HFFc6 (cell line): ENCODE results near the gene DNASE1L1. TPM values are rescaled to one million over a fixed set of nuclear protein-coding genes. Genes with fewer than 3 reads are reported as not detected.

Experiments used
- DNase-seq: peaks from one replicate; pipeline ENCODE4 v3.0.0-alpha.2; 2018
- H3K27ac Mint-ChIP-seq: 2 replicates; pipeline ENCODE4 v1.8.0; 2020; ENCODE audit warnings: mild to moderate bottlenecking, mixed read lengths
- H3K27me3 Mint-ChIP-seq: 2 replicates; pipeline ENCODE4 v1.8.0; 2021; ENCODE audit warnings: mild to moderate bottlenecking, moderate library complexity, mixed read lengths; ENCODE audit not compliant: insufficient read depth
- H3K36me3 Mint-ChIP-seq: 2 replicates; pipeline ENCODE4 v1.8.0; 2021; ENCODE audit warnings: low read depth, mixed read lengths
- H3K4me1 Mint-ChIP-seq: 2 replicates; pipeline ENCODE4 v1.8.0; 2020; ENCODE audit warnings: low read depth, mixed read lengths
- H3K4me3 Mint-ChIP-seq: 2 replicates; pipeline ENCODE4 v1.8.0; 2020; ENCODE audit warnings: mild to moderate bottlenecking, moderate library complexity, mixed read lengths
- H3K9me3 Mint-ChIP-seq: 2 replicates; pipeline ENCODE4 v1.8.0; 2020; ENCODE audit warnings: mild to moderate bottlenecking, mixed read lengths
- total RNA-seq, 6 experiments: library from RNA; stranded (reverse); fragmentation: NEBNext Ultra II Directional; extraction: Animal tissue kit (Norgen Biotek cat#: 25700); gene quantifications; 2 replicates in 1 of 6; 3 replicates in 5 of 6; pipeline ENCODE4 v1.2.3, GENCODE V29; 2021
- TF ChIP-seq, protein P1 (sequence below): fragments of 200-600 bp; sonication (generic); IDR thresholded peaks from 2 replicates; pipeline ENCODE4 v1.5.0; 2021; ENCODE audit warnings: antibody characterized with exemption, mild to moderate bottlenecking

Gene DNASE1L1
- total RNA-seq, 6 experiments from 2014 or later: 74.8 to 96.3 (median 87.4) TPM

DNA sequence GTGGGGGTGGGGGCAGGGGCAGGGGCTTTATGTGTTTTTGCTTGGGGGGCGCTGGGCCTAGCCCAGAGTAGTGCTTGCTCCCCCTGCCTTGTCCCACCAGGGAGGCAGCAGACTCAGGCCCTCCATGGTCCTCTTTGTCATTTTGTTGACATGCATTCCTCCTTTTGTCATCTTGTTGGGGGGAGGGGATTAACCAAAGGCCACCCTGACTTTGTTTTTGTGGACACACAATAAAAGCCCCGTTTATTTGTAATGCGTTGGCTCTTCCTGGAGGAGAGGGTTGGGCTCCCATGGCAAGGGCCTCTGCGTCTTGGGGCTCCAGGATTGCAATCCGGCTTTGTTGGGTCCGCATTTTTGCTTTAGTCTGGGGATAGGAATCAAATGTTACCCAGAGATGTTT lies 27.8 kb downstream of the DNASE1L1 start:
- no peak overlapping the region for H3K27ac Mint-ChIP-seq
- peaks cover 3% of the 10 kb centered on the region for H3K27me3 Mint-ChIP-seq
- H3K36me3 Mint-ChIP-seq: peaks cover 6% of the 10 kb centered on the region; the same call in 1 of the 2 replicates
- TF ChIP-seq, protein P1, sequence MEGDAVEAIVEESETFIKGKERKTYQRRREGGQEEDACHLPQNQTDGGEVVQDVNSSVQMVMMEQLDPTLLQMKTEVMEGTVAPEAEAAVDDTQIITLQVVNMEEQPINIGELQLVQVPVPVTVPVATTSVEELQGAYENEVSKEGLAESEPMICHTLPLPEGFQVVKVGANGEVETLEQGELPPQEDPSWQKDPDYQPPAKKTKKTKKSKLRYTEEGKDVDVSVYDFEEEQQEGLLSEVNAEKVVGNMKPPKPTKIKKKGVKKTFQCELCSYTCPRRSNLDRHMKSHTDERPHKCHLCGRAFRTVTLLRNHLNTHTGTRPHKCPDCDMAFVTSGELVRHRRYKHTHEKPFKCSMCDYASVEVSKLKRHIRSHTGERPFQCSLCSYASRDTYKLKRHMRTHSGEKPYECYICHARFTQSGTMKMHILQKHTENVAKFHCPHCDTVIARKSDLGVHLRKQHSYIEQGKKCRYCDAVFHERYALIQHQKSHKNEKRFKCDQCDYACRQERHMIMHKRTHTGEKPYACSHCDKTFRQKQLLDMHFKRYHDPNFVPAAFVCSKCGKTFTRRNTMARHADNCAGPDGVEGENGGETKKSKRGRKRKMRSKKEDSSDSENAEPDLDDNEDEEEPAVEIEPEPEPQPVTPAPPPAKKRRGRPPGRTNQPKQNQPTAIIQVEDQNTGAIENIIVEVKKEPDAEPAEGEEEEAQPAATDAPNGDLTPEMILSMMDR: no peak
- DNase-seq: no peak
- H3K9me3 Mint-ChIP-seq: no peaks in the 10 kb centered on the region
- H3K4me1 Mint-ChIP-seq: peaks cover 16% of the 10 kb centered on the region
- H3K4me3 Mint-ChIP-seq: no peak overlapping the region

DNA sequence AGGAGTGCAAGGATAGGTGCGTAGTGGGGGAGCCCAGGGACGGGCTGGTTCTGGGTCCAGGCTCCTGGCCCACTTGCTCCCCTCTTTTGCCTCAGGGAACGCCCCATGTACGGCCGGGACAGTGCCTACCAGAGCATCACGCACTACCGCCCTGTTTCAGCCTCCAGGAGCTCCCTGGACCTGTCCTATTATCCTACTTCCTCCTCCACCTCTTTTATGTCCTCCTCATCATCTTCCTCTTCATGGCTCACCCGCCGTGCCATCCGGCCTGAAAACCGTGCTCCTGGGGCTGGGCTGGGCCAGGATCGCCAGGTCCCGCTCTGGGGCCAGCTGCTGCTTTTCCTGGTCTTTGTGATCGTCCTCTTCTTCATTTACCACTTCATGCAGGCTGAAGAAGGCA lies 28.3 kb downstream of the DNASE1L1 start:
- Mint-ChIP-seq H3K4me3 (peak overlapping the region; percentile 91), H3K27ac (peak overlapping the region; percentile 94)

DNA sequence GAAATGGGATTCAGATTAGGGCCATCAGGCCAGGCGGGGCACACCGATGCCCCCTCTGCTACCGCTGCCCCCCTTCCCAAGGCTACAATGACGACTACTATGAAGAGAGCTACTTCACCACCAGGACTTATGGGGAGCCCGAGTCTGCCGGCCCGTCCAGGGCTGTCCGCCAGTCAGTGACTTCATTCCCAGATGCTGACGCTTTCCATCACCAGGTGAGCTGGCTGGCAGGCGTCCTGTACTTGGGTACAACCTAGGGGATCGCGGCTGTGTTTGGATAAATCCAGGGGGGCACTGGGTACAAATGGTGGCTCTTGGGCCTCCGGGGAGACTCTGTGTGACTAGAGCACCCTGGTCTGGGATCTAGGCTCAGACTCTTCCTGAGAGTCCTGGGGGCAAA lies 28.9 kb downstream of the DNASE1L1 start:
- Mint-ChIP-seq H3K27ac (peak overlapping the region; percentile 94), H3K27me3 (peaks cover 3% of the 10 kb centered on the region), H3K4me1 (peaks cover 16% of the 10 kb centered on the region), H3K4me3 (peak overlapping the region; percentile 91), H3K36me3 (peaks cover 6% of the 10 kb centered on the region; the same call in 1 of the 2 replicates), H3K9me3 (no peaks in the 10 kb centered on the region)
- no peak for DNase-seq
- TF ChIP-seq, protein P1: no peak

More for the DNA sequence above, 28.3 kb downstream of the DNASE1L1 start:
- Mint-ChIP-seq H3K36me3 (peaks cover 6% of the 10 kb centered on the region; the same call in 1 of the 2 replicates), H3K27me3 (peaks cover 3% of the 10 kb centered on the region), H3K9me3 (no peaks in the 10 kb centered on the region), H3K4me1 (peaks cover 16% of the 10 kb centered on the region)
- DNase-seq: no peak
- TF ChIP-seq, protein P1: no peak

DNA sequence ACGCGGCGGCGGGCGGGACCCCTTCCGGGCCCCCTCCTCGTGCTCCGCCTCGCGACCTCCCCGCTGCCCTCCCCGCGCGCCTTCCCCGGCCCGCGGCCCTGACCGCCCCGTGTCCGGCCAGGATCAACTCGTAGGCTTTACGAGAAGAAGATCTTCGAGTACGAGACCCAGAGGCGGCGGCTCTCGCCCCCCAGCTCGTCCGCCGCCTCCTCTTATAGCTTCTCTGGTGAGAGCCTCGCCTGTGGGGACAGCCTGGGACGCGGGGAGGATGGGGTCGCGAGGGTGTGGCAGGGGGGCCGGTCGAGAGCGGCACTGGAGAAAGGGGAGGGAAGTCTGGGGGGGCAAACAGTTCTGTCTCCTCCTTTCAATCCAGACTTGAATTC lies 29.5 kb downstream of the DNASE1L1 start:
- H3K36me3 Mint-ChIP-seq: peaks cover 6% of the 10 kb centered on the region; the same call in 1 of the 2 replicates
- DNase-seq: no peak

DNA sequence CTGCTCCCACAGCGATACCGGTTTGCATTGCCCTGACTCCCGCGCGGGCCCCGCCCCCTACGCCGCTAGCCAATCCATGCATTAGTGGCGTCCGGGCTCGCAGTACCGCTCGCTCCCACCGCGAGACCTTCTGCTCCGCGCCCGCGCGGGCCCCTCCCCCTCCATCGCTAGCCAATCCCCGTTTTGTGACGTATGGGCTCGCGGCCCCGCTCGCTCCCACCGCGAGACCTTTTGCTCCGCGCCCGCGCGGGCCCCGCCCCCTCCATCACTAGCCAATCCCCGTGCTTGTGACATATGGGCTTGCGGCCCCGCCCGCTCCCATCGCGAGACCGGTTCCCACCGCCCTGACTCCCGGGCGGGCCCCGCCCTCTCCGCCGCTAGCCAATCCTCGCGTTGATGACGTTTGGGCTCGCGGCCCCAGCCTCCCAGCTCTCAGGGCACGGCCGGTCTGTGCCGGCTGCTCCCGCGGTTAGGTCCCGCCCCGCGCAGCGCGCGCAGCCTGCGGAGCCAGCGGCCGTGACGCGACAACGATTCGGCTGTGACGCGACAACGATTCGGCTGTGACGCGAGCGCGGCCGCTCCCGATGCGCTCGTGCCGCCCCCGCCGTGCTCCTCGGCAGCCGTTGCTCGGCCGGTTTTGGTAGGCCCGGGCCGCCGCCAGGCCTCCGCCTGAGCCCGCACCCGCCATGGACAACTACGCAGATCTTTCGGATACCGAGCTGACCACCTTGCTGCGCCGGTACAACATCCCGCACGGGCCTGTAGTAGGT lies 30.1 kb downstream of the DNASE1L1 start, which contains the start of gene EMD:
EMD (plus strand) TSS at position 497 of the 770 bp plus-strand sequence; CDS start at position 687, 190 bp downstream.
- peak; percentile 96 for DNase-seq
- Mint-ChIP-seq H3K27me3 (peaks cover 3% of the 10 kb centered on the region; the same call in 1 of the 2 replicates), H3K27ac (peak within 1 kb of the TSS; percentile 94), H3K4me1 (peaks cover 16% of the 10 kb centered on the region), H3K36me3 (peaks cover 6% of the 10 kb centered on the region; the same call in 1 of the 2 replicates), H3K4me3 (peak within 1 kb of the TSS; percentile 91), H3K9me3 (no peaks in the 10 kb centered on the region)
- TF ChIP-seq, protein P1: no peak

More for the DNA sequence above, 29.5 kb downstream of the DNASE1L1 start:
- peaks cover 3% of the 10 kb centered on the region for H3K27me3 Mint-ChIP-seq
- TF ChIP-seq, protein P1: no peak
- no peaks in the 10 kb centered on the region for H3K9me3 Mint-ChIP-seq
- peak overlapping the region; percentile 94 for H3K27ac Mint-ChIP-seq
- peak overlapping the region; percentile 91 for H3K4me3 Mint-ChIP-seq
- peaks cover 16% of the 10 kb centered on the region for H3K4me1 Mint-ChIP-seq
